Measurements from ENCODE around the gene SLC38A8.

GRCh38 chr16:84058664-84059063 lies 16.1 kb upstream of the SLC38A8 start:
- TF ChIP-seq CTCF (IDR thresholded peaks at IDR 0.05) (no peak), POLR2A (IDR thresholded peaks at IDR 0.05) (no peak)

Measured in lower leg skin (tissue), 3 donors.